Measurements from ENCODE around the gene ARHGAP35.
"Not testable (repeated sequence)": the region's sequence is repeated elsewhere in the genome, so short reads cannot be mapped to it uniquely, and the experiment has no call there.

The ARHGAP35 gene

GRCh38 chr19:46842791-46843190 is 18.0 kb upstream of the ARHGAP35 start:
- DNase-seq (ENCODE audit: low read depth in 2 of 2) = no peak

- no peak for DNase-seq (ENCODE audit: low read depth in 2 of 2)
These were observed 16.7 kb upstream of the ARHGAP35 start for GRCh38 chr19:46844067-46844489.

- DNase-seq (ENCODE audit: low read depth in 2 of 2) = no peak
These were observed 14.8 kb upstream of the ARHGAP35 start for GRCh38 chr19:46845959-46846459.

GRCh38 chr19:46847528-46847927 is 13.3 kb upstream of the ARHGAP35 start:
- DNase-seq (ENCODE audit: low read depth in 2 of 2) = no peak

- DNase-seq (ENCODE audit: low read depth in 2 of 2) = no peak
These were observed 12.4 kb upstream of the ARHGAP35 start for GRCh38 chr19:46848389-46848788.

DNA sequence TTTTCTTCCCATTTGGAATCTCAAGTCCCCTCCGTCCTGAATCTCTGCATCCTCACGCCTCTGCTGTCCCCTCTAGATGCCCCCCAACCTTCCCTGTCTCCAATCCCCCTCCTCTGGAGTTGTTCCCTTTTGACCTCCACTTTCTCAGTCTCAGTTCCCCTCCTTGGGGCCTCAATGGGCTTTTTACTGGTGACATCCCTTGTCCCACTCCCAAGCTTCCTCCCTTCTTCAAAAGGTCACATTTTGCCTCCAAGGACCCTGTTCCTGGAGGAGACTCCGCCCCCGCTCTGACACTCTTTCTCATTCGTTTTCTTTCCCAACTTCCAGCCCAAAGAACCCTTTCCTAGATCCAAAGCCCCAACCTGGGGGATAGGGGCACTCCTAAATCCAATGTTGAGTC is 11.2 kb upstream of the ARHGAP35 start:
- no peak for DNase-seq (ENCODE audit: low read depth in 2 of 2)

GRCh38 chr19:46850228-46851203 is 10.3 kb upstream of the ARHGAP35 start, which contains the start of gene AP2S1:
TSS of gene AP2S1 (minus strand) at chr19:46850846. CDS start at chr19:46850766, 80 bp downstream.
- peak; percentile 74 to 81 for DNase-seq (ENCODE audit: low read depth in 2 of 2)

DNA sequence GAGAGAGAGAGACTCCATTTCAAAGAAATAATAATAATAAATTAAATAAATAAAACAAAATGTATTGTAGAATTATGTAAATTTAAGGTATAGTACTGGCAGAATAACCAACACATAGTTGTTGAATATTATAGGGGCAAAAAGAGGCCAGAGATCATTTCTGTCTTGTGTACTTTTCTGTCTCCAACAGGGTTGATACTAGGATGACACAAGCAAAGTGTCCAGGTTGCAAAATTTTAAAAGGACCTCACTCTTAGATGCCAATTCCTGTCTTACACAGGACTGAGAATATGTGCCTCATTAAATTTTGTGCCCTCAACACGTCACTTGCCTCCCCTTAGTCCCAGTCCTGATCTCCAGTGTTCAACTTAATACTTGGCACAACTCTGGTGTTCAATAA is 8.0 kb upstream of the ARHGAP35 start:
- no peak for DNase-seq (ENCODE audit: low read depth in 2 of 2)

DNA sequence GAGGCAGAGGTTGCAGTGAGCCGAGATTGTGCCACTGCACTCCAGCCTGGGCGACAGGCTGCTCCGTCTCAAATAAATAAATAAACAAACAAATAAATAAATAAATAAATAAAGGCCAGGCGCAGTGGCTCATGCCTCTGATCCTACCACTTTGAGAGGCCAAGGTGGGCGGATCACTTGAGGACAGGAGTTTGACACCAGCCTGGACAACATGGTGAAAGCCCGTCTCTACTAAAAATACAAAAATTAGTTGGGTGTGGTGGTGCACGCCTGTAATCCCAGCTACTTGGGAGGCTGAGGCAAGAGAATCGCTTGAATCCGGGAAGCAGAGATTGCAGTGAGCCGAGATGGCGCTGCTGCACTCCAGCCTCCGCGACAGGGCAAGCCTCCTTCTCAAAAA is 6.1 kb upstream of the ARHGAP35 start:
- DNase-seq (ENCODE audit: low read depth in 2 of 2) = not testable (repeated sequence)

DNA sequence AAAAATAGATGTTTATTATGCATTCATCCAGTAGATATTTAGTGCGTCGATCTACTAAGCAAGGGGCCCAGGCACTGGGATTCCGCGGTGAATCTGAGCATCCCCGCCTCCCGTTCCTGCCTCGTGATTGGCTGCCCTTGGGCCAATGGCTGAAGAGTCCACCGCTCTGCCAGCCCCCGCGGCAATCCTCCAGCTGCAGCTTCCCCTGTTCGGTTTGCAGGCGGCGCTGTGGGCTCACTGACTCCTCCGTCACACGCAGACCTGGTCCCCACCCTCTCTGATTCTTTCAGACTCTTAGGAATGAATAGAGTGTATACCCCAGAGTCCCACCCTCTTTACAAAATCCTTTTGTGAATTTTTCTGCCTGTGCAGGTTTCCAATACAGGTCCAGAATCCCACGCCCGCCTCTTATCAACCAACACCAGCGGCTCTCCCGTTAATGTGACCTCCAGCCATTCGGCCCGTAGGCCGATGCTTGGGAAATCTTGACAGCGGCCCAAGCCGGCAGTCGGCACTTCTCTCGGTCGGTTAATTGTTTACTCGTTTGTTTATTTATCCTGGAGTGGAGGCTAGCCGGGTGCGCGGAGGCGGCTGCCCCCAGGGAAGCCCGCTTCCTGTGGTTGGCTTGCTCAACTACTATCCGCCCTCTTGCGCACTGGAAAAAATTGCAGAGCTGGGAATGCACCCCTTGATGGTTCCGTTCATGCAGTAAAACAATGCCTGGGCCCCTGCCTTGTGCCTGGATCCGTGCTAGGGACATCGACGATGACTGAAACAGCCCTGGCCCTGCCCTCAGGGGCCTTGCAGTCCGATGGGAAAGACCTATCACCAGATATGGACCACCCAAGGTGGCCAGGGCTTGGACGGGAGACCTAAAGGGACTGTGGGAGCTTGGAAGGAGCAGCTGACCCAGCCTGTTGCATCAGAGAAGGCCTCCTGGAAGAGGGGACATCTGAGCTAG is 4.5 kb upstream of the ARHGAP35 start:
- DNase-seq (ENCODE audit: low read depth in 2 of 2) = peak; percentile 76 to 84

GRCh38 chr19:46859637-46860124 is 1.1 kb upstream of the ARHGAP35 start:
- no peak for DNase-seq (ENCODE audit: low read depth in 2 of 2)

GRCh38 chr19:46860125-46860845 is 512 bp upstream of the ARHGAP35 start:
- DNase-seq (ENCODE audit: low read depth in 2 of 2) = peak; percentile 85 to 88

DNA sequence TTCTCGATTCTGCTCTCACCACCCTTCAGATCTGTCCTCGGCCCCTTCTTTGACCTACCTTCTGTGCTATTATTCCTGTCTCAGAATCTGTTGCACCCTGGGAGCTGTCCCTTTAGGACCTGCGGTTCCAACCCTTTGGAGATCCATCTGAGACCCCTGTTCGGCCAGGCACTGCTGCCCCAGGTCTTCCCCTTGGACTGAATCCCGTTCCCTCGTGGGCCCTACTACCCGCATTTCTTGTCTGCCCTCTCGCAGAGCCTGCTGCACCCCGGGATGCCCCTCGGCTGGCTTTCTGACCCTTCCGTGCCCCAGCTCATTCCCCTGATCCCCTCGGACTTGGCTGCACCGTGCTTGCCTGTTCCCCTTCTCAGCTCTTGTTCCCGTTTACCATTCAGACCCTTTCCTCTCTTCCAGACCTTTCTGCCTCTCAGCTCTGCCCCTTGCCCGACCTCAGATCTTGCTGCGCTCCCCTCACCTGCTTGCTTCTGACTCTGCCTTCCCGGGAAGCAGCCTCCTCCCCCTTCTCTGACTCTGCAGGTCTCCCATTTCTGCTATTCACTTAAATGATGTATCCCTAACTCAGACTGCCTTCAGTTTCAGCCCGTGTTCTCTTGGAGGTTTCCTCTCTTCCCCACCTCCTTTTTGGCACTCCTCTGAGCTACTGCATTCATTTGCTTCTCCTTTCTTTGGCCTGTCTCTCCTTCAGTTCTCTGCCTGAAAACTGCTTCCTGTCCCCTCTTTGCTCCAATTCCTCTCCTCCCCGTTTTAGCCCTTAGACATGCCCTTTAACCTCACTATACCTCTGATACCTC is 1.1 kb downstream of the ARHGAP35 start:
- DNase-seq (ENCODE audit: low read depth in 2 of 2) = no peak

GRCh38 chr19:46862503-46862834 is 1.7 kb downstream of the ARHGAP35 start:
- DNase-seq (ENCODE audit: low read depth in 2 of 2) = no peak

- DNase-seq (ENCODE audit: low read depth in 2 of 2) = no peak
These were observed 2.3 kb downstream of the ARHGAP35 start for GRCh38 chr19:46862974-46863632.

- DNase-seq (ENCODE audit: low read depth in 2 of 2) = no peak
These were observed 3.2 kb downstream of the ARHGAP35 start for GRCh38 chr19:46863818-46864629.

DNA sequence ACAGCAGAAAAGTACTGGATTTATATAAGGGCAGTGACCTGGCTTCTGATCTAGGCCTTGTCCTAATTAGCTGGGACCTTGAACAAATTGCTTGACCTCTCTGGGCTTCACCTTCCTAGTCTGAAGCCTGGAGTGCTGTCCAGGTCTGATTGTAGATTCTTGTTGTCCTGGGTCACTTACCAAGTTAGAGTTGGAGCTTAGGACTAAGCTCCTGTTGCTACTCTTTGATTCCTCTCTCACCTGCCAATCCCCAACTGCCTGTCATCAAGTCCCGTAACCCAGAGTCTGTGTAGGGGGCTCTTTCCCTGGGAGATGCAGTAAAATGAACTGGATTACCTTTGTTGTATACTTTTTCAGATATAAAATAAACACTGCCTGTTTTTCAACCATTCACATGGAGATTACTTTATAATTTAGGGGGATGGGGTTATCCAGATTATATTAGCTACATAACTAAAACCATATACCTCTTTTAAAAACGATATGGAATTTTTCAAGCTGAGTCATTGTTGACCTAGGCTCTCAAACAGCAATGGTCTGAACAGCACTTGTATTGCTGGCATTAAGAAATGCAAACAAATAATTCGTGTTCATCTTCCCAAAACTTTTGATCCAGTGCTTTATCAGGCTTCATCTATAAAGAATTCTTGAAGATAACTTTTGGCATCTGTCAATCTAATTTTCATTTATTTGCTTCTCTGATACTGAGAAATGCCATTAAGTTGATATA is 5.8 kb downstream of the ARHGAP35 start:
- DNase-seq (ENCODE audit: low read depth in 2 of 2) = no peak

GRCh38 chr19:46867170-46867569 is 6.4 kb downstream of the ARHGAP35 start:
- DNase-seq (ENCODE audit: low read depth in 2 of 2) = no peak
